GM20431 (cell line): ENCODE results near the gene PRR3.

Experiments used
- in situ Hi-C: fragments of 300-500 bp; cut with MseI, MboI; formaldehyde crosslinking; loops from one replicate; pipeline ENCODE4 v1.15.0; 2020; ENCODE audit warnings: low sequenced_read_pairs; ENCODE audit not compliant: unreplicated experiment

PRR3 gene

GRCh38 chr6:30533460-30534294 is 23.4 kb upstream of the PRR3 start:
- in situ Hi-C loops, result no loop called here

DNA sequence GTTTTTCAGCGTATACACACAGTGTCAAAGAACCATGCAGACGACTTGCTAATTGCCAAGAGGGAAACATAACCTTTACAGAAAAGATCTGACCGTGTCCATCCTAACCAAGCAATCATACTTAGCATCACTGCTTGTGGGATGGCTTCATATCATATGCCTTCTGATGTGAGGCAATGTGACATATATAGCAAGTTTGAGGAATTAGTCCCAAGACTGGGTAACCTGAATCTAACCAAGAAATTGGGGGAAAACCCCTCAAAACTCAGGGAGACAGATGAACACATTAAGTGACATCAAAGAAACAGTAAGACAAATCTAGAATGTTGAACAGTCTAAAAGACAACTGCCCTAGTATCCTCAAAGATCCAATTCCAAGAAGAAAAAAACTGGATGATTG is 19.2 kb upstream of the PRR3 start:
- in situ Hi-C loops, result loop anchor here (5.0 kb wide), 1 partner anchor 56 kb away; no protein-coding TSS in a partner anchor

DNA sequence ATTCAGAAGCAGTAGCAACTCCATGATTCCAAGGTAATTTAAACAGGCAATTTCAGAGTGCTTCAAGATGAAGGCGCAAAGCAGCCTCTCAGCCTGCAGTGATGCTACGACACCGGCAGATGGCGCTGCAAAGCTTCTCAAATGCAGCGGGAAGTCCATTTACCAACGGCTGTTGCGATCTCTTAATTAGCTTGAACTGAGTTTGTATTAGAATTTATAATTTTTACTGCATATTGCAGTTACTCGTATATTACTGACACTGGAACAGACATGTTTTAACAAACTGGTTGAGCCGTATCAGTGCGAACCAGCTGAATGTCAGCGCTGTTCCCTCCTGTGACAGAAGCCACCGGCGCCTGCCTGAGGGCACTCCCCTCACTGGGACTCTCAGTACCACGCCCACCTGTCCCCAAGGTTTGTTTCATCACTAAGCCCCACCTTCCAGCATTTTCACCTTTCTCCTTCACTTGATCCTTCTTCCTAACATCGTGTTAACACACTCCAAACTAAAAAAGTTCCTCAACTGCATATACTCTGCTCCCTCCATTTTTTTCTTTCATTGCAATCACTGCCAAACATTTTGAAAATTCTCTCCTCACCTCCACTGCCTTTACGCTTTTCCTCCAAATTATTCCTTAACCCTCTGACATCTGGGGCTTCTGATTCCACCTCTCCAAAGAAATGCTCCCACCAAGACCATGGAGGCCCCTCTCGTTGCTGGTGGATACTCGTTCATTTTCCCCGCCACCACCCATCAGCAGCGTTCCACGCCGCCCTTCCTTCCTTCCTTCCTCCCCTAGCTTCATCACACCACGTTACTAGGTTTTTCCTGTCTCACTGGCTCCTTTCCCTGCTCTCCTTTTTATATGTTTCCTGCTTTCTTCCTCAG is 15.3 kb upstream of the PRR3 start:
- in situ Hi-C loops, result no loop called here

GRCh38 chr6:30542404-30542725 is 14.7 kb upstream of the PRR3 start:
- in situ Hi-C loops, result no loop called here

DNA sequence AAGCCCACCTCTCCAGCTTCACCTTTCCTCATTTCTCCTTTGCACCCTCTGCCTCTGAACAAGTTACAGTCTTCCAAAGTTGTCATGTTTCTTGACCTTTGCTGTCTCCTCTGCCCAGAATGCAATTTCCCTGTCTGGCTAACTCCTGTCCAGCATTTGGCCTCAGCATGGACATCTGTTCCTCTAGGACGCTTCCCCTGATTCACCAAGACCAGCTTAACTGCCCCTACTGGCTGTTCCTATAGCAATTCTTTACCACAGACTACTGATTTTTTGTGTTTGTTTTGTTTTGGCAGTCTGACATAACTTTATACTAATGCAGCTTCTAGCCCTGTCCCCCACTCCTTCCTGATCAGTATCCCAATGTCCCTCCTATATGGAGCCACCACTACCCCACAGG is 14.2 kb upstream of the PRR3 start:
- in situ Hi-C loops, result no loop called here

- in situ Hi-C loops, result no loop called here
These were observed 13.3 kb upstream of the PRR3 start for GRCh38 chr6:30543821-30544220.

DNA sequence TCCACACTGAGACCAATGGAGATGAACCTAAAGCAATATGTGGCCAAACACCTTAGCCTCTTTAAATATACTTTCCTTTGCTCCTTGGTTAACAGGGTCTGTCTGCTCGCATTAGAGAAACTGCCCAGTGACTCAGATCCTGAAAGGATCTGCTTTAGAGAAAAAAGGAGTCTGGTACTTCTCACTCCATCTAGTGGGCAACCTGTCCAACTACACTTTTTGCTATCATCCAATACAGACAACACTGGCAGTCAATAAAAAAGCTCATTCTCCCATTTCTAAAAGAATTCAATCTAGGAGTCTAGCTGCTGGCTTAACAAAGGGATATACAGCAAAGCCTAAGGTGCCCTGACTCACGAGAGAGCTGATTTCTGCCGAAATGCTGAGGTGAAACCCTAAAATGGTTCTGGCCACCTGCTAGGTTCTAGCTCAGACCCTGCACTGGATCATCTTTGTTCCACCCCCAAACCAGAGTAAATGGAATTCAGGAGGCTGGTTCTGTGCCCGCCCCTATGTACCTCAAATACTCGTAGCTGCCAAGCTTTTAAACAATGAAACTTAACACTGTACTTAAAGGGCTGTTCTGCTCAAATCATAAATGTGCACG is 12.3 kb upstream of the PRR3 start:
- in situ Hi-C loops, result no loop called here

GRCh38 chr6:30547454-30547853 is 9.6 kb upstream of the PRR3 start:
- in situ Hi-C loops, result no loop called here

DNA sequence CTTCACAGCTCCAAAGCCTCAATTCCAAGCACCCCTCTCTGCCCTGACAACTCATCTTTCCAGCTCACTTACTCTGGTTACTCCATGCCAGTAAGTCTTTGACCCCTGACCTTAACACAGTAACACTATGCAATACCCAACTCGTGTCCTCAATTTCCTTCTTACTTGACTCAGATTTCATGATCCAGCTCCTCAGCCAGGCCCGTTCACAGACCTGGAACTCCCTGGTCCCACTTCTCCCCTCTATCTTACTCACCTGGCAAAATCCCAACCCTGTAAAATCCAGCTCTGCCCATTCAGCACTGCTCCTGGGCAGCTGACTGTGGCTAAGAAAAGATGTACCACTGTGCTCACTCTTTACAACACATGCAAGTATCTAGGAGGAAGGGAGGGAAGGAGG is 8.7 kb upstream of the PRR3 start:
- in situ Hi-C loops, result no loop called here

GRCh38 chr6:30554404-30554803 is 2.7 kb upstream of the PRR3 start:
- in situ Hi-C loops, result no loop called here

DNA sequence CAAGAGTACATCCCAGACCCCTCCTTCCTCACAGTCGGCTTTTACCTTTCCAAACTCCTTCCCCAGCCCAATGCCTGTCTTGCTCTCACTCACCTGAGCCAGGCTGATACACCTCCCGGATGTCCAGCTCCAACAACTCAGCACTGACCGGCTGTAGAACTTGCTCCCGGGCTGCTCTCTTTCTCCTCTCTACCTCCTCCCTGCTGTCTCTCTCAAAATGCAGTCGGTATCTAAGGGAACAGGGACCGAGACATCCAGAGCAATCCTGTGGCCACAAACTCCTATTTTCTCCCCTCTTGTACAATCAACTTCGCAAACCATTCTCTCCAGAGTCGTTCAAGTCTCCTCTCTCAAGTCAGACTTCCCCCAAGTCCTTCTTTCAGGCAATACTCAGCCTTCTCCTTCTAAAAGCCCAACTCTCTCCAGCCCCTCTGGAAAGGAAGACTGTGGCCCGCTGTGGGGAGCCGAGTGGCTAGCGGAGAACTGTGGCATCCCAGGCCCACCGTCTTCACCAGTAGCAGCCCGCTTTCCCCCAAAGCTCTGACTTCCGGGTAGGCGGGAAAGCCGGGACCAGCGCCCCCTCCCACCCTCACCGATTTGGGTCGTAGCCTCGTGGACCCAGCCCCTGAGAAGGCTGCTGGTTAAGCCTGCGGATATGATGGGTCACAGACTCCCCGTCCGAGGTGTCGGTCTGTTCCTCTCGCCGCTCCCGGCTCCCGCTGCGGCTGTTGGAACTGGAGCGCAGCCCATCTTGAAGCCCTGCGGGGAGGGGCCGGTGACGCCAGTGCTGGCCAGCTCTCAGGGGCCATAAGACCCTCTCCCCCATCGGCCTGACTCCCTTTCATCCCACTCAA is 1.9 kb upstream of the PRR3 start:
- in situ Hi-C loops, result no loop called here

DNA sequence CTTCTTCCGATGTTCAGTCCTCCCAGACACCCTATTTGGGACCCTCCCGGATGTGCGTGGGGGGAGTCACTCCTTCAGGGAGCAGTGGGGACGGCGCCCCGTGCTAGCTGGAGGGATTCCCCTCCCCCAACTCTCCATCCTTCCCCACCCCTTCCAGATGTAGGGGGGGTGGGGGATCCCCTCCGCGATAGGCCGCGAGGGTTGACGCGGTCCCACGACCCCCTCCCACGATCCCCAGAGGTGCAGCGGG is 1.4 kb upstream of the PRR3 start:
- in situ Hi-C loops, result no loop called here

- in situ Hi-C loops, result no loop called here
These were observed 809 bp upstream of the PRR3 start, which contains the start of gene GNL1 for GRCh38 chr6:30556066-30556905. GNL1 (minus strand) TSS chr6:30556489; CDS start chr6:30556203, 286 bp downstream.

GRCh38 chr6:30557683-30557981 is 537 bp downstream of the PRR3 start:
- in situ Hi-C loops, result no loop called here

GRCh38 chr6:30560930-30561329 is 3.8 kb downstream of the PRR3 start:
- in situ Hi-C loops, result no loop called here

DNA sequence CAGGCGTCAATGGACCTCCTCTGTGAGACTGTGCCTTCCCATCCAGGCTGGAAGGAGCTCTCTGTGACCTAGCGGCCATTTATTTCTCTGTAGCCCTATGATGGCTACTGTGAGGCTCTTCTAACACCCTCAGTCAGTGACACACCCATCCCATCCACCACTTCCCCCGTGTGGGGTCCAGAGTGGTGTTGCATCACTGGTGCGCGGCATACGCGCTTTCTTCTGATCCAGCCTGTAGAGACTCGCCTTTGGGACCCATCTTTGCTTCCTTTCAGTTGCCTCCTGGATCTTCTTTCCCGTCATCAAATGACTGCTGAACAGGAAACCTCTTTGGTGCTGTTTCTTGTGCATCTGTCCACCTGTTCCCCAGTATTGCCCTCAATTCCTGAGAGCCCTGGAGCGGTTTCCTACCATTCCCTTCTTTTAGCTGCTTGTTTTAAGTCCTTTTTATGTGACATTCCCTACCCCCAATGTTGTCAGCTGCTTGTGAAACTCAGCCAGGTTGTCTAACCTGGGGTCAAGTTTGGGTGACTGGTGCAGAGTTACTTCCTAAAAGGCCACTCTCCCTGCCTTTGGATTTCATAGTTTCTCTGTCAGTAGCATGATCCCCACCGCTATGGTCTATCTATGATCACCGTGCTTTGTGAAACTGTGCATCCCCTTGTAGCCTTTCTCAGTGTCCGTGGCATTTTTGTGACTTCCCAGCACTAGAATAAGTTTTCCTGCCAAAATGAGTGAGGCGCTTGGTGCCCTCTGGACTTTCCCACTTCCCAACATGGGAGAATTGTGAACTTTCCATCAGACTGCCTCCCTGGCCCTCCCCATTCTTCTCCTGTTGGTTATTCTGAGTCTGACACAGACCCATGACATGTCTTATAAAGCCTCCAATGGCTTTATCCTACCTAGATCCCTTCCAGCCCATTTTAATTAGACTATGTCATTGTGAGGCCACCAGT is 5.7 kb downstream of the PRR3 start:
- in situ Hi-C loops, result no loop called here

- in situ Hi-C loops, result no loop called here
These were observed 7.0 kb downstream of the PRR3 start for GRCh38 chr6:30564114-30564513.

- in situ Hi-C loops, result no loop called here
These were observed 8.7 kb downstream of the PRR3 start for GRCh38 chr6:30565772-30566171.
